Type B pancreatic cell (in vitro differentiated cells): ENCODE results near the gene SYNGAP1. TPM values are rescaled to one million over a fixed set of nuclear protein-coding genes. Genes with fewer than 3 reads are reported as not detected.

Experiments
- DNase-seq: peaks from one replicate; pipeline ENCODE4 v3.0.0; 2021; ENCODE audit warnings: mixed read lengths; ENCODE audit not compliant: unreplicated experiment; ENCODE audit errors: extremely low spot score
- H3K27ac Mint-ChIP-seq: 2 replicates; pipeline ENCODE4 v1.8.0; 2021; ENCODE audit warnings: mild to moderate bottlenecking, mixed read lengths
- H3K27me3 Mint-ChIP-seq: 2 replicates; pipeline ENCODE4 v1.8.0; 2021; ENCODE audit warnings: mixed read lengths
- H3K36me3 Mint-ChIP-seq: 2 replicates; pipeline ENCODE4 v1.8.0; 2021; ENCODE audit warnings: mixed read lengths
- H3K4me1 Mint-ChIP-seq: one replicate; pipeline ENCODE4 v1.8.0; 2021; ENCODE audit warnings: mixed read lengths; ENCODE audit not compliant: unreplicated experiment
- H3K4me3 Mint-ChIP-seq: 2 replicates; pipeline ENCODE4 v1.8.0; 2021; ENCODE audit warnings: mild to moderate bottlenecking, mixed read lengths
- H3K9me3 Mint-ChIP-seq: 2 replicates; pipeline ENCODE4 v1.8.0; 2021; ENCODE audit warnings: mixed read lengths
- CTCF ChIP-seq: fragments of 200-600 bp; sonication (generic); conservative IDR thresholded peaks from 2 replicates; pipeline ENCODE4 v1.5.0; 2021; ENCODE audit warnings: antibody characterized with exemption, mild to moderate bottlenecking
- total RNA-seq: library from RNA; stranded (reverse); gene quantifications from 2 replicates; pipeline ENCODE4 v1.2.1, GENCODE V29; 2021; ENCODE audit warnings: low replicate concordance

The SYNGAP1 gene
- total RNA-seq, 1 donor from 2014 or later: 74.1 TPM

DNA sequence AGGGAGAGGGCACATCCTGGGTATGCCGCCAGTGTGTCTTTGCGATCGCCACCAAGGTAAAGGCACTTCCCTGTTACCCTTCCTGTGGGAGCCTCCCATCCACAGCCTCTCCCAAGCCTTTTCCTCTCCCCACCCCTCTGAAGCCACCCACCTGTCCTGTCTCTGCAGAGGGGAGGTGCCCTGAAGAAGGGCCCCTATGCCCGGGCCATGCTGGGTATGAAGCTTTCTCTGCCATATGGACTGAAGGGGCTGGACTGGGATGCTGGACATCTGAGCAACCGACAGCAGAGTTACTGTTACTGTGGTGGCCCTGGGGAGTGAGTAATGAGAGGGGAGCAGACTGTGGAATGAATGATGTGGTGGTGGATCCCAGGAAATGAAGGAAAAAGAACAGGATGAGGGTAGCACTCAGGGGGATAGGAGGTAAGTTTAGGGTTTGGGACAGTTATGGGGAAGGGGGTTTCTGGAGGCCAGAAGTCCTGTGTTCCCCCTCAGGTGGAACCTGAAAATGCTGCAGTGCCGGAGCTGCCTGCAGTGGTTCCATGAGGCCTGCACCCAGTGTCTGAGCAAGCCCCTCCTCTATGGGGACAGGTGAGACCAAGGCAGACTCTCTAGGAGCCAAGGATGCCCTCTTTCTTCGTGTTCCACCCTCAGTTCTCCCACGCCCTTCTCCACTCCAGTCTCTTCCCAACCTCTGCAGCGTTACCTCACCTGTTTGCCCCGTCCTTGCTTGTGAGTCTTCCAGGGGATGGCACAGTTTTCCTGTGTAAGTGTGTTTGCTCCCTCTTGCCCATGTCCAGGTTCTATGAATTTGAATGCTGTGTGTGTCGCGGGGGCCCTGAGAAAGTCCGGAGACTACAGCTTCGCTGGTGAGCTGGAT, 6.4 kb upstream of the SYNGAP1 start:
- no peak for DNase-seq
- Mint-ChIP-seq H3K4me3 (peak overlapping the region; percentile 76), H3K27me3 (peaks cover 3% of the 10 kb centered on the region), H3K27ac (peak overlapping the region; percentile 70), H3K36me3 (peaks cover 10% of the 10 kb centered on the region), H3K4me1 (peaks cover 51% of the 10 kb centered on the region), H3K9me3 (no peaks in the 10 kb centered on the region)
- no peak for TF ChIP-seq CTCF

DNA sequence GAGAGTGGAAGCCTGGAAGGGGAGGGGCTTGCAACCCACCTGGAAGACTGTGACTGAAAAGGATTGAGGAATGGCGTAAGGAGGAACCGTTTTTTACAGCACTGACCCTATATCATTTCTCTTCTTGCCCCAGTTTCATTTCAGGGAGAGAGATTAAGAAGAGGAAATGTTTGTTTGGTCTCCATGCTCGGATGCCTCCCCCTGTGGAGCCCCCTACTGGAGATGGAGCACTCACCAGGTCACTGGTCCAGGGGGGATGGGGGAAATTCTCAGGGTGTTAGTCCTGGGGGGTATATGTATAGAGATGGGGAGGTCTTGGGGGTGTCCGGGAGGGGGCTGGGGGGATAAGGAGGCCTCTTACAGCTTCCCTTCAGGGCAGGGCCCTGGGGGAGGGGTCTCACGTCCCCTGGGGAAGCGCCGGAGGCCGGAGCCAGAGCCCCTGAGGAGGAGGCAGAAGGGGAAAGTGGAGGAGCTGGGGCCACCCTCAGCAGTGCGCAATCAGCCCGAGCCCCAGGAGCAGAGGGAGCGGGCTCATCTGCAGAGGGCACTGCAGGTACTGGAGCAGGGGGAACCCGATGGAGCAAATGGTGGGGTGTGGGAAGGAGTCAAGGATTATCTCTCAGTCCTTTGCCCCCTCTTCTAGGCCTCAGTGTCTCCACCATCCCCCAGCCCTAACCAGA, 5.1 kb upstream of the SYNGAP1 start:
- Mint-ChIP-seq H3K27ac (peak overlapping the region; percentile 70), H3K9me3 (no peaks in the 10 kb centered on the region), H3K36me3 (peaks cover 10% of the 10 kb centered on the region), H3K4me3 (peak overlapping the region; percentile 75), H3K27me3 (peaks cover 3% of the 10 kb centered on the region), H3K4me1 (peaks cover 61% of the 10 kb centered on the region)
- peak; percentile 61 for TF ChIP-seq CTCF
- no peak for DNase-seq

- peak overlapping the region; percentile 16 for H3K27ac Mint-ChIP-seq
- H3K4me3 Mint-ChIP-seq: peak overlapping the region; percentile 75
- H3K4me1 Mint-ChIP-seq: peaks cover 60% of the 10 kb centered on the region
- TF ChIP-seq CTCF: no peak
- H3K36me3 Mint-ChIP-seq: peaks cover 10% of the 10 kb centered on the region
- H3K9me3 Mint-ChIP-seq: no peaks in the 10 kb centered on the region
- peaks cover 3% of the 10 kb centered on the region for H3K27me3 Mint-ChIP-seq
- DNase-seq: no peak
Observed at GRCh38 chr6:33415831-33416230, 4.0 kb upstream of the SYNGAP1 start.

GRCh38 chr6:33416386-33417127, 3.3 kb upstream of the SYNGAP1 start:
- Mint-ChIP-seq H3K27me3 (peaks cover 8% of the 10 kb centered on the region), H3K36me3 (peaks cover 10% of the 10 kb centered on the region), H3K27ac (peak overlapping the region; percentile 99), H3K4me1 (peaks cover 62% of the 10 kb centered on the region), H3K9me3 (no peaks in the 10 kb centered on the region), H3K4me3 (peak overlapping the region; percentile 96)
- no peak for DNase-seq
- no peak for TF ChIP-seq CTCF

- no peak for TF ChIP-seq CTCF
- H3K9me3 Mint-ChIP-seq: no peaks in the 10 kb centered on the region
- peaks cover 8% of the 10 kb centered on the region for H3K27me3 Mint-ChIP-seq
- peak overlapping the region; percentile 96 for H3K4me3 Mint-ChIP-seq
- peaks cover 10% of the 10 kb centered on the region for H3K36me3 Mint-ChIP-seq
- H3K27ac Mint-ChIP-seq: peak overlapping the region; percentile 99
- no peak for DNase-seq
- H3K4me1 Mint-ChIP-seq: peaks cover 63% of the 10 kb centered on the region
Observed at GRCh38 chr6:33417128-33417902, 2.5 kb upstream of the SYNGAP1 start.
